K562 (cell line): ENCODE measurements around the gene BAIAP2. TPM values are rescaled to one million over a fixed set of nuclear protein-coding genes. Genes with fewer than 3 reads are reported as not detected.

Source experiments
- ATAC-seq: fragments of 200-7000 bp; cut with Tn5 transposase; 3 replicates; pipeline ENCODE4 v1.9.1; 2020; ENCODE audit warnings: moderate library complexity
- BruUV-seq: library from RNA; stranded (reverse); fragments of 400-500 nt; replicated peaks from 2 replicates; lab custom pipeline; 2021; lab: Mats Ljungman, UMichigan
- CTCF ChIA-PET: fragments of 300-600 bp; formaldehyde crosslinking; extraction: SDS; loops from one replicate; lab custom pipeline; 2021; ENCODE audit warnings: low intra/inter-chr PET ratio; lab: Yijun Ruan, JAX
- POLR2A ChIA-PET: fragments of 300-600, 350-650 bp; sonication (Branson Sonifier 250); formaldehyde crosslinking; extraction: SDS; loops from one replicate; lab custom pipeline; 2021; ENCODE audit warnings: antibody characterized with exemption, inconsistent platforms; lab: Yijun Ruan, JAX
- DNase-seq, 4 experiments: peaks; one replicate each; pipeline versions ENCODE4 v3.0.0 to v3.0.0-alpha.2; 2011 to 2018; ENCODE audit warnings: low spot score in 3 of 4, mixed read lengths in 3 of 4; ENCODE audit errors: extremely low read depth in 1 of 4
- FAIRE-seq: peaks from 2 replicates; lab custom pipeline; 2011; peaks lifted over from hg19 to GRCh38; lab: Jason Lieb, UNC
- H2AFZ ChIP-seq: 2 replicates; pipeline ENCODE4 v1.6.0; 2011; ENCODE audit warnings: low read depth, low read length, control low read depth, inconsistent platforms
- H3K27ac ChIP-seq: fragments of 200-600 bp; 3 replicates; pipeline ENCODE4 v1.8.0; 2011; ENCODE audit warnings: low read depth, mild to moderate bottlenecking, control low read depth, inconsistent platforms, low read length, moderate library complexity, mixed read lengths; ENCODE audit errors: extremely low read depth
- H3K27me3 ChIP-seq, 2 experiments: fragments of 300-600 bp in 1 of 2; 2 replicates in 1 of 2; 3 replicates in 1 of 2; pipeline versions ENCODE4 v1.6.0 to v1.8.0; 2011; ENCODE audit warnings: inconsistent platforms in 2 of 2, low read length in 2 of 2, mild to moderate bottlenecking in 1 of 2, mixed read lengths in 1 of 2, moderate library complexity in 1 of 2; ENCODE audit not compliant: control insufficient read depth in 2 of 2, insufficient read depth in 2 of 2
- H3K36me3 ChIP-seq: fragments of 300-600 bp; 3 replicates; pipeline ENCODE4 v1.8.0; 2011; ENCODE audit warnings: mild to moderate bottlenecking, low read length, inconsistent platforms; ENCODE audit not compliant: control insufficient read depth, insufficient read depth
- H3K4me1 ChIP-seq, 2 experiments: fragments of 200-600 bp in 1 of 2; replicated peaks in 1 of 2; 2 replicates in 1 of 2; 3 replicates in 1 of 2; pipeline versions ENCODE4 v1.5.1 to v1.8.0; 2011; ENCODE audit warnings: inconsistent platforms in 2 of 2, low read length in 2 of 2, mild to moderate bottlenecking in 1 of 2, mixed read lengths in 1 of 2, moderate library complexity in 1 of 2; ENCODE audit not compliant: control insufficient read depth in 2 of 2, insufficient read depth in 2 of 2
- H3K4me2 ChIP-seq: 2 replicates; pipeline ENCODE4 v1.6.1; 2011; ENCODE audit warnings: low read length, control low read depth, inconsistent platforms, mixed read lengths; ENCODE audit not compliant: insufficient read depth
- H3K4me3 ChIP-seq: fragments of 200-600 bp; sonication (generic), shearing (Covaris generic); 2 replicates; pipeline ENCODE4 v1.5.1; 2016; ENCODE audit warnings: control low read depth, inconsistent platforms
- H3K79me2 ChIP-seq: fragments of 200-600 bp; 3 replicates; pipeline ENCODE4 v1.8.0; 2011; ENCODE audit warnings: low read length, inconsistent platforms; ENCODE audit not compliant: control insufficient read depth, insufficient read depth
- H3K9ac ChIP-seq, 2 experiments: 2 replicates each; pipeline versions ENCODE4 v1.6.0 to v1.6.1; 2011; ENCODE audit warnings: low read depth in 2 of 2, low read length in 2 of 2, control low read depth in 1 of 2, inconsistent platforms in 1 of 2, mild to moderate bottlenecking in 1 of 2, mixed read lengths in 1 of 2; ENCODE audit not compliant: insufficient read depth in 1 of 2
- H3K9me1 ChIP-seq: one replicate; pipeline ENCODE4 v1.6.0; 2011; ENCODE audit warnings: inconsistent platforms, mild to moderate bottlenecking, low read length, moderate library complexity; ENCODE audit not compliant: control insufficient read depth, insufficient read depth
- H3K9me3 ChIP-seq: replicated peaks from 2 replicates; pipeline ENCODE4 v1.5.1; 2011; ENCODE audit warnings: low read depth, low read length, inconsistent platforms; ENCODE audit not compliant: control insufficient read depth, insufficient read depth
- H4K20me1 ChIP-seq: replicated peaks from 2 replicates; pipeline ENCODE4 v1.6.1; 2011; ENCODE audit warnings: low read length, inconsistent platforms, mixed read lengths; ENCODE audit not compliant: control insufficient read depth, insufficient read depth
- ATF2 ChIP-seq: sonication (generic); formaldehyde crosslinking; IDR thresholded peaks from 2 replicates; pipeline ENCODE4 v1.8.1; 2022; ENCODE audit warnings: missing genetic modification reagents
- BACH1 ChIP-seq: fragments of 200-800 bp; sonication (Bioruptor generic); IDR thresholded peaks from 2 replicates; pipeline ENCODE4 v1.6.1; 2016; ENCODE audit warnings: missing genetic modification characterization, missing compliant biosample characterization
- BRD9 ChIP-seq: fragments of 450-650 bp; IDR thresholded peaks from 2 replicates; pipeline ENCODE4 v1.6.1; 2018; ENCODE audit warnings: low read depth; ENCODE audit not compliant: partially characterized antibody
- EP400 ChIP-seq: fragments of 450-650 bp; IDR thresholded peaks from 2 replicates; pipeline ENCODE4 v1.6.1; 2017; ENCODE audit warnings: antibody characterized with exemption, mild to moderate bottlenecking, moderate library complexity
- FOXO4 ChIP-seq: fragments of 450-650 bp; formaldehyde crosslinking; IDR thresholded peaks from 2 replicates; pipeline ENCODE4 v1.4.0; 2020; ENCODE audit warnings: mild to moderate bottlenecking, moderate library complexity
- GABPB1 ChIP-seq: sonication (generic); formaldehyde crosslinking; IDR thresholded peaks from 2 replicates; pipeline ENCODE4 v1.8.0; 2022; ENCODE audit warnings: mild to moderate bottlenecking, missing genetic modification reagents
- GTF2B ChIP-seq: IDR thresholded peaks from 2 replicates; pipeline ENCODE4 v1.6.1; 2011; ENCODE audit not compliant: insufficient read length; ENCODE audit errors: extremely low read depth
- HDAC8 ChIP-seq: fragments of 450-650 bp; IDR thresholded peaks from 2 replicates; pipeline ENCODE4 v1.6.1; 2016; ENCODE audit warnings: mild to moderate bottlenecking, missing genetic modification characterization, moderate library complexity, missing compliant biosample characterization
- NFRKB ChIP-seq: fragments of 450-650 bp; IDR thresholded peaks from 2 replicates; pipeline ENCODE4 v1.6.1; 2016; ENCODE audit warnings: low read depth
- NFYB ChIP-seq: IDR thresholded peaks from 2 replicates; pipeline ENCODE4 v1.6.1; 2011; ENCODE audit warnings: mild to moderate bottlenecking, moderate library complexity; ENCODE audit not compliant: insufficient read length; ENCODE audit errors: extremely low read depth
- PRDM10 ChIP-seq: fragments of 450-650 bp; IDR thresholded peaks from 2 replicates; pipeline ENCODE4 v1.6.1; 2018; ENCODE audit not compliant: partially characterized antibody
- TCF7 ChIP-seq: sonication (generic); IDR thresholded peaks from 2 replicates; pipeline ENCODE4 v1.6.1; 2016; ENCODE audit warnings: antibody characterized with exemption, borderline replicate concordance
- ZNF146 ChIP-seq: IDR thresholded peaks from one replicate; pipeline ENCODE4 v1.6.1; 2018; ENCODE audit warnings: missing compliant biosample characterization; ENCODE audit not compliant: unreplicated experiment
- ZNF398 ChIP-seq: fragments of 250-450 bp; sonication (Bioruptor Pico); IDR thresholded peaks from 2 replicates; pipeline ENCODE4 v1.8.0; 2021; ENCODE audit warnings: moderate library complexity, mild to moderate bottlenecking, inconsistent platforms
- WGBS: fragments of 100-300 bp; shearing (Covaris generic); methylation state at CpG from one replicate; pipeline ENCODE4 v1.1.6; 2016; ENCODE audit warnings: low coverage, mixed read lengths; ENCODE audit not compliant: insufficient coverage; ENCODE audit errors: missing lambda C conversion rate; 5-methylcytosine and 5-hydroxymethylcytosine counted together
- in situ Hi-C: fragments of 300-500 bp; cut with MboI; formaldehyde crosslinking; loops from 4 replicates; pipeline ENCODE4 v1.15.0; 2018; ENCODE audit warnings: inconsistent platforms, mixed read lengths
- intact Hi-C: fragments of 100-400 bp; cut with micrococcal nuclease; formaldehyde crosslinking; loops from 2 replicates; pipeline ENCODE4 v1.14.2; 2022
- polyA plus RNA-seq, 8 experiments: library from polyadenylated mRNA; depleted of rRNA in 4 of 8; stranded (reverse) in 5 of 8; unstranded in 3 of 8; fragments of >200 nt; fragmentation: Nextera tagmentation in 2 of 8; fragmentation: Illumina TruSeq in 1 of 8; extraction: Ambion mirVana in 2 of 8; extraction: Trizol in 1 of 8; gene quantifications; 2 replicates each; pipeline versions ENCODE4 v1.2.1 to v1.2.3, GENCODE V29; 2011 to 2014; ENCODE audit warnings: inconsistent platforms in 1 of 8, missing spikeins in 1 of 8
- total RNA-seq, 7 experiments: library from RNA; depleted of rRNA in 6 of 7; stranded (reverse); fragments of >200 nt in 6 of 7; fragmentation: Illumina TruSeq in 2 of 7; extraction: Trizol in 2 of 7; gene quantifications; 2 replicates each; pipeline versions ENCODE4 v1.2.1 to v1.2.3, GENCODE V29; 2011 to 2021; ENCODE audit warnings: low replicate concordance in 1 of 7

BAIAP2 gene
- total and polyA plus RNA-seq, 9 of the 15 experiments (the other 6 are each of a cell fraction or from before 2014, with no cell fraction given), result 2.3 to 51.6 (median 18.4) TPM

- Histone ChIP-seq H3K27ac (no peak overlapping the region), H3K9ac (no peak overlapping the region), H3K4me3 (no peak overlapping the region), H3K9me3 (no peaks in the 10 kb centered on the region), H3K9me1 (no peaks in the 10 kb centered on the region), H3K79me2 (no peaks in the 10 kb centered on the region; the same call in 2 of the 3 replicates), H3K4me1 (peaks cover 0 to 64% of the 10 kb centered on the region in 2 experiments; a peak in 3 of 5 replicates), H4K20me1 (no peaks in the 10 kb centered on the region; the same call in none of the 2 replicates), H3K36me3 (peaks cover 18% of the 10 kb centered on the region; the same call in 1 of the 3 replicates), H2AFZ (no peak overlapping the region), H3K27me3 (no peaks in the 10 kb centered on the region), H3K4me2 (no peak overlapping the region)
- no peak for ATAC-seq
- no TSS peak for BruUV-seq
- 86% methylated on average over 10 of the region's 10 CpGs for WGBS
- CTCF ChIA-PET, result no interaction called here
- intact Hi-C loops, result no loop called here
- in situ Hi-C loops, result no loop called here
- DNase-seq, result no peak
- POLR2A ChIA-PET, result interaction anchor here (0.8 to 1.7 kb wide), 2 partner anchors 10 to 83 kb away, joined by 3 to 6 read pairs; no protein-coding TSS in a partner anchor
- no peak for FAIRE-seq
- TF ChIP-seq ZNF398 (CRISPR knock-in tag) (no peak), TCF7 (no peak), PRDM10 (no peak), ZNF146 (CRISPR knock-in tag) (no peak), ATF2 (CRISPR knock-in tag) (no peak), BRD9 (no peak), HDAC8 (tag) (no peak), EP400 (no peak), NFYB (no peak), GTF2B (no peak), GABPB1 (CRISPR knock-in tag) (no peak), BACH1 (tag) (no peak), NFRKB (no peak), FOXO4 (CRISPR knock-in tag) (no peak)
Observed at GRCh38 chr17:81065500-81065899, 30.5 kb downstream of the BAIAP2 start.
